GM23248 (cell line): ENCODE data around the gene SNRPD3.

Experiments used
- EZH2 ChIP-seq: fragments of 200-600 bp; sonication (generic); IDR thresholded peaks from 2 replicates; pipeline ENCODE4 v1.6.1; 2018; ENCODE audit warnings: antibody characterized with exemption, mild to moderate bottlenecking; ENCODE audit not compliant: insufficient read depth, poor library complexity, severe bottlenecking
- EZH2phosphoT487 ChIP-seq: fragments of 200-600 bp; sonication (generic); IDR thresholded peaks from 2 replicates; pipeline ENCODE4 v1.6.1; 2018; ENCODE audit warnings: antibody characterized with exemption, moderate library complexity, mild to moderate bottlenecking, low read depth; ENCODE audit not compliant: insufficient read depth

DNA sequence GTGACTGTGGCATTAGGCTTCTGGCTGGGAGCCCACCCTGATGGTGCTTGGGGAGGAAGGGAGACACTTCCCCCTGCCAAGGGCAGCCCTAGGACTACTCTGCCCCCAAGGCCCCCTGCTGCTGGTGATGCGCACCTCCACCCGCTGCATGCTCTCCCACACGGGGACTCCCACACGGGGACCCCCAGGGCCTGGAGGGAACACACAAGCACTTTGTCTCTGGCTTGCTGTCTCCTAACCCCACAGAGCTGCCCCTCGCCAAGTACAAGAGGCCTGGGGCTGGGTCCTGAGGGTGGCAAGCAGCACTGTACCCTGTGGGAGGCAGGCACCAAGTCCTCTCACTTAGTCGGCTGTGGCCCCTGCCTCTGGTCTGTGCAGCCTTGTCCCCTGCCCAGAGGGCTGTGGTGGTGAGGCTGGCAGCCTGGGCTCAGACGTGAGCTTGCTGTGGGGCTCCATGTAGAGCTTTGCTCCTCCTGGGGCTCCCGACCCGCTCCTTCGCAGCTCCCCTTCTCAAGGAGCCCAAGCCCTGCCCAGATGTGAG, 29.1 kb downstream of the SNRPD3 start:
- no peak for TF ChIP-seq EZH2
- TF ChIP-seq EZH2phosphoT487: no peak
